Lower lobe of right lung (tissue), 2 donors: ENCODE results near the gene PLAC8. TPM values are rescaled to one million over a fixed set of nuclear protein-coding genes. Genes with fewer than 3 reads are reported as not detected.
A peak's percentile ranks its signal among the peaks of the same experiment; 100 is the strongest.

Source experiments
- ATAC-seq, 2 donors: fragments of 200-7000 bp; cut with Tn5 transposase; one replicate each; pipeline ENCODE4 v1.9.1; 2020 to 2022; ENCODE audit warnings: mild to moderate bottlenecking in 2 of 2, moderate library complexity in 2 of 2
- DNase-seq: peaks from one replicate; pipeline ENCODE4 v3.0.0-alpha.2; 2020
- H3K27ac ChIP-seq: fragments of 200-600 bp; one replicate; pipeline ENCODE4 v1.8.0; 2022
- H3K27me3 ChIP-seq: fragments of 200-600 bp; one replicate; pipeline ENCODE4 v1.8.0; 2022; ENCODE audit warnings: low read depth
- H3K36me3 ChIP-seq: fragments of 200-600 bp; one replicate; pipeline ENCODE4 v1.8.0; 2022; ENCODE audit warnings: mild to moderate bottlenecking
- H3K4me1 ChIP-seq: fragments of 200-600 bp; one replicate; pipeline ENCODE4 v1.8.0; 2022
- H3K4me3 ChIP-seq: fragments of 200-600 bp; one replicate; pipeline ENCODE4 v1.8.0; 2022; ENCODE audit warnings: mild to moderate bottlenecking
- H3K9me3 ChIP-seq: fragments of 200-600 bp; one replicate; pipeline ENCODE4 v1.8.0; 2022
- CTCF ChIP-seq: fragments of 200-600 bp; IDR thresholded peaks from one replicate; pipeline ENCODE4 v1.8.0; 2022; ENCODE audit warnings: antibody characterized with exemption, mild to moderate bottlenecking
- intact Hi-C: fragments of 100-400 bp; cut with DNase I; formaldehyde crosslinking; loops from one replicate; pipeline ENCODE4 v1.11.0; 2022
- total RNA-seq: library from RNA; stranded (reverse); fragmentation: NEBNext Ultra II Directional; extraction: Animal tissue kit (Norgen Biotek cat#: 25700); gene quantifications from one replicate; pipeline ENCODE4 v1.2.1, GENCODE V29; 2021
- donor health status: DM: no; HTN: yes; CAD: no; lungs with severe emphysema.

Gene PLAC8
- total RNA-seq, 1 donor from 2014 or later, result 115 TPM

- H3K27ac ChIP-seq, result peak overlapping the region; percentile 84
- peak overlapping the region; percentile 65 for H3K4me3 ChIP-seq
Observed at GRCh38 chr4:83108101-83108861, 6.2 kb downstream of the PLAC8 start.

GRCh38 chr4:83107631-83108030, 6.9 kb downstream of the PLAC8 start:
- DNase-seq (no peak), ATAC-seq (no peak)
- Histone ChIP-seq H3K36me3 (peaks cover 8% of the 10 kb centered on the region), H3K4me1 (peaks cover 10% of the 10 kb centered on the region), H3K9me3 (no peaks in the 10 kb centered on the region), H3K27ac (no peak overlapping the region), H3K27me3 (no peaks in the 10 kb centered on the region), H3K4me3 (no peak overlapping the region)
- intact Hi-C loops, result no loop called here
- no peak for TF ChIP-seq CTCF

More at GRCh38 chr4:83108101-83108861, 6.2 kb downstream of the PLAC8 start:
- DNase-seq (no peak), ATAC-seq (no peak)
- no peaks in the 10 kb centered on the region for H3K27me3 ChIP-seq
- H3K4me1 ChIP-seq, result peaks cover 10% of the 10 kb centered on the region
- no peak for TF ChIP-seq CTCF
- no peaks in the 10 kb centered on the region for H3K9me3 ChIP-seq
- intact Hi-C loops, result no loop called here
- H3K36me3 ChIP-seq, result peaks cover 8% of the 10 kb centered on the region

GRCh38 chr4:83104991-83105390, 9.5 kb downstream of the PLAC8 start:
- no peak for TF ChIP-seq CTCF
- intact Hi-C loops, result no loop called here
- Histone ChIP-seq H3K4me3 (no peak overlapping the region), H3K36me3 (peaks cover 8% of the 10 kb centered on the region), H3K27ac (no peak overlapping the region), H3K9me3 (no peaks in the 10 kb centered on the region), H3K27me3 (no peaks in the 10 kb centered on the region), H3K4me1 (peaks cover 7% of the 10 kb centered on the region)
- ATAC-seq (no peak), DNase-seq (no peak)

GRCh38 chr4:83096397-83096796, 18.1 kb downstream of the PLAC8 start:
- no peak for ATAC-seq
- Histone ChIP-seq H3K27ac (no peak overlapping the region), H3K9me3 (no peaks in the 10 kb centered on the region), H3K4me3 (no peak overlapping the region), H3K4me1 (no peaks in the 10 kb centered on the region), H3K36me3 (peaks cover 10% of the 10 kb centered on the region), H3K27me3 (no peaks in the 10 kb centered on the region)
- intact Hi-C loops, result no loop called here
- no peak for TF ChIP-seq CTCF
- DNase-seq, result no peak

GRCh38 chr4:83093060-83093640, 21.4 kb downstream of the PLAC8 start:
- H3K36me3 ChIP-seq, result peaks cover 10% of the 10 kb centered on the region

More at GRCh38 chr4:83093060-83093640, 21.4 kb downstream of the PLAC8 start:
- Histone ChIP-seq H3K27ac (no peak overlapping the region), H3K27me3 (no peaks in the 10 kb centered on the region), H3K9me3 (no peaks in the 10 kb centered on the region), H3K4me3 (no peak overlapping the region), H3K4me1 (no peaks in the 10 kb centered on the region)
- intact Hi-C loops, result no loop called here
- no peak for TF ChIP-seq CTCF
- DNase-seq (no peak), ATAC-seq (no peak)
